Tibial artery (tissue), 4 donors: Measurements from ENCODE around the gene NHERF1.

Source experiments
- DNase-seq, 2 donors: peaks; one replicate each; pipeline ENCODE4 v3.0.0-alpha.2; 2019
- H3K27ac ChIP-seq, 2 donors: fragments of 200-600 bp; sonication (generic) in 1 of 2; 1 replicate in 1 of 2; 2 replicates in 1 of 2; pipeline ENCODE4 v1.5.1; 2018 to 2019; ENCODE audit warnings: mild to moderate bottlenecking in 1 of 2
- H3K27me3 ChIP-seq, 2 donors: fragments of 200-600 bp; sonication (generic) in 1 of 2; one replicate each; pipeline versions ENCODE4 v1.5.1 to v1.6.0; 2016 to 2019
- H3K36me3 ChIP-seq, 3 donors: fragments of 200-600 bp; sonication (generic) in 2 of 3; one replicate each; pipeline ENCODE4 v1.5.1; 2016 to 2019; ENCODE audit warnings: mild to moderate bottlenecking in 2 of 3
- H3K4me1 ChIP-seq, 4 donors: fragments of 200-600 bp; sonication (generic) in 2 of 4; 1 replicate in 3 of 4; 2 replicates in 1 of 4; pipeline ENCODE4 v1.5.1; 2016 to 2019
- H3K4me3 ChIP-seq, 2 donors: fragments of 200-600 bp; sonication (generic) in 1 of 2; 1 replicate in 1 of 2; 2 replicates in 1 of 2; pipeline ENCODE4 v1.5.1; 2018 to 2019; ENCODE audit warnings: mild to moderate bottlenecking in 2 of 2
- H3K9me3 ChIP-seq, 3 donors: fragments of 200-600 bp; sonication (generic) in 1 of 3; one replicate each; pipeline ENCODE4 v1.5.1; 2016 to 2019
- intact Hi-C: fragments of 100-400 bp; cut with DNase I; formaldehyde crosslinking; loops from one replicate; pipeline ENCODE4 v1.15.0; 2023; ENCODE audit warnings: low total_unique reads
- TF ChIP-seq, protein P1 (sequence below), 2 experiments: fragments of 200-600 bp in 1 of 2; fragments of 450-650 bp in 1 of 2; IDR thresholded peaks; one replicate each; pipeline ENCODE4 v1.5.1; 2017 to 2019; ENCODE audit warnings: antibody characterized with exemption in 2 of 2, mild to moderate bottlenecking in 1 of 2, moderate library complexity in 1 of 2

Gene NHERF1

DNA sequence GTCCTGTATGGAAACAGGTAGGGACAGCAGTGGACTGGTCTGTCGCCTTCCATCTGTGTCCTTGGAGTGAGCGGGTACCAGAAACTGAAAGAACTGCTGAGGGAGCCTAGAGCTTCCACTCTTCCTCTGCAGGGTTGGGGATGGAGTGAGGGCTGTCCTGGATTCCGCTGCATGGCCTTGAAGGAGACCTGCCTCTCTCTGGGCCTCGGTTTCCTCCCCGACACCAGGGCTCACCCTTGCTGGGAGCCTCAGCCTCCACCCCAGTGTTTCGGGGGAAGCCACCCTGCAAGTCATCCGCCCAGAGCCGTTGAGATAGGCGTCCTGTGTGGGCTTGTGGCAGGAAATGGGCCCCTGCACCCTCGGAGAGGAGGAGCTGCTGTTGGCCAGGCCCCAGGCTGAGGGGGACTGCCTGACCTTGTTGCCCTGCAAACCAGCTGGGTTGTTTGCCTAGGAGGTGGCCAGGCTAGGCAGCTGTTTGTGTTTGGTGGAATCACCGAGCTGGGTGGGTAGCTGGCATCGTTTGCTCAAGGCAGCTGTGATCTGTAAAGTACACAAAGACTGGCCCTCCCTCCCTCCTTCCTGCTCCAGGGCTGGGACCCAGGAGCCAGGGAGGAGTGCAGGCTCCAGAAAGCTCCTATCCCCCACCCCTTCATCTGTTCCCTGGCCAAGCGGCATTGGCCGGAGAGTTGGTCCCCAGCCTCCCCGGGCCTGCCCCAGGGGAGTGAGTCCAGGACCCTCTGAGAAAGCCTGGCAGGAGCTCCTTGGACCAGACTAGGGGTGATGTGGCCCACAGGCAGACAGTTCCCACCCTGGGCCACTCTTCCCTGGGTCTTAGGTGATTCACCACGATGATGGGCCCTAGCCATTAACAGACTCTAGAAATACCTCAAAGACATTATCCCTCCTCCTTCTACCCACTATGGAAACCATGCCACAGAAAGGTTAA is 10.1 kb upstream of the NHERF1 start:
- Histone ChIP-seq H3K9me3 (no peaks in the 10 kb centered on the region), H3K4me3 (no peak overlapping the region), H3K27ac (no peak overlapping the region), H3K4me1 (peaks cover 0 to 25% (median 20%) of the 10 kb centered on the region in 4 donors), H3K27me3 (peaks cover 0 to 86% of the 10 kb centered on the region in 2 donors), H3K36me3 (no peaks in the 10 kb centered on the region)
- DNase-seq = no peak
- intact Hi-C loops = no loop called here
- TF ChIP-seq, protein P1, sequence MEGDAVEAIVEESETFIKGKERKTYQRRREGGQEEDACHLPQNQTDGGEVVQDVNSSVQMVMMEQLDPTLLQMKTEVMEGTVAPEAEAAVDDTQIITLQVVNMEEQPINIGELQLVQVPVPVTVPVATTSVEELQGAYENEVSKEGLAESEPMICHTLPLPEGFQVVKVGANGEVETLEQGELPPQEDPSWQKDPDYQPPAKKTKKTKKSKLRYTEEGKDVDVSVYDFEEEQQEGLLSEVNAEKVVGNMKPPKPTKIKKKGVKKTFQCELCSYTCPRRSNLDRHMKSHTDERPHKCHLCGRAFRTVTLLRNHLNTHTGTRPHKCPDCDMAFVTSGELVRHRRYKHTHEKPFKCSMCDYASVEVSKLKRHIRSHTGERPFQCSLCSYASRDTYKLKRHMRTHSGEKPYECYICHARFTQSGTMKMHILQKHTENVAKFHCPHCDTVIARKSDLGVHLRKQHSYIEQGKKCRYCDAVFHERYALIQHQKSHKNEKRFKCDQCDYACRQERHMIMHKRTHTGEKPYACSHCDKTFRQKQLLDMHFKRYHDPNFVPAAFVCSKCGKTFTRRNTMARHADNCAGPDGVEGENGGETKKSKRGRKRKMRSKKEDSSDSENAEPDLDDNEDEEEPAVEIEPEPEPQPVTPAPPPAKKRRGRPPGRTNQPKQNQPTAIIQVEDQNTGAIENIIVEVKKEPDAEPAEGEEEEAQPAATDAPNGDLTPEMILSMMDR (IDR thresholded peaks at IDR 0.05) = no peak

DNA sequence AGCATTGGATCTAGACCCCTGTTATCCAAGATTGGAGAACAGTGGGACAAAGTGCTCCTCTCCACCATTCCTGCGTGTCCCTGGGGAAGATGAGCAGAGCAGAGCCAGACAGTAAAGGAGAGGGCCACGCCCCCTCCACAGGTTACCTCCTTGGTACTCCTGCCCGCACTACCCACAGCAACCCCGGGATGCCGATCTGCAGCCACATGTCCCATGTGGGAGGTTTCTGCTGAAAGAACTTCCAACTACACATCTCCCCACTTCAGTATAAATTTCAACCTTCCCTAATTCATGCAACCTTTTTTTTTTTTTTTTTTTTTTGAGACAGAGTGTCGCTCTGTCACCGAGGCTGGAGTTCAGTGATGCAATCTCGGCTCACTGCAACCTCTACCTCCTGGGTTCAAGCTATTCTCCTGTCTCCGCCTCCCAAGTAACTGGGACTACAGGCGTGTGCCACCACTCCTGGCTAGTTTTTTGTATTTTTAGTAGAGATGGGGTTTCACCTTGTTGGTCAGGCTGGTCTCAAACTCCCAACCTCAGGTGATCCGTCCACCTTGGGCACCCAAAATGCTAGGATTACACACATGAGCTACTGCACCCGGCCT is 9.1 kb upstream of the NHERF1 start:
- TF ChIP-seq, protein P1 (IDR thresholded peaks at IDR 0.05) = no peak
- H3K4me3 ChIP-seq = no peak overlapping the region
- H3K27me3 ChIP-seq = peaks cover 0 to 83% of the 10 kb centered on the region in 2 donors
- H3K4me1 ChIP-seq = peaks cover 0 to 25% (median 20%) of the 10 kb centered on the region in 4 donors
- intact Hi-C loops = no loop called here
- no peak for DNase-seq
- no peak overlapping the region for H3K27ac ChIP-seq
- no peaks in the 10 kb centered on the region for H3K9me3 ChIP-seq
- no peaks in the 10 kb centered on the region for H3K36me3 ChIP-seq

DNA sequence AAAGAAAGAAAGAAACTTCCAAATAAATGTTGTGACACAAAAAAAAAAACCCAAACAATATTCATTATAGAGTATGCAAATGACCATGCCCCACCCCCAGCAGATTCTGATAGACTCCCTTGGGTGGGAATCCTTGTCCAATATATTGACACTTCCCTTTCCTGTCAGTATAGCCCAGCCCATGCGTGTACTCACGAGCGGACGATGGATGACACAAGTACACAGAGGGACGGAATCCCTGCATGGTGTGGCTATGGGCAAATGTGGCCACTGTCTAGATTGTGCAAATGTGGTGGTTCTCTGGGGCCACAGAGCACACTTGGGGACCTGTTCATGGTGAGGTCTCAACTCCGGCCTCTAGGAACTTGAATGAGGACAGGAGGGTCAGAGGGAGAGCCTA is 8.3 kb upstream of the NHERF1 start:
- Histone ChIP-seq H3K4me3 (no peak overlapping the region), H3K27ac (no peak overlapping the region), H3K36me3 (no peaks in the 10 kb centered on the region), H3K27me3 (peaks cover 0 to 80% of the 10 kb centered on the region in 2 donors), H3K9me3 (no peaks in the 10 kb centered on the region), H3K4me1 (peaks cover 0 to 30% (median 23%) of the 10 kb centered on the region in 4 donors)
- intact Hi-C loops = no loop called here
- TF ChIP-seq, protein P1 (IDR thresholded peaks at IDR 0.05) = no peak
- DNase-seq = no peak

DNA sequence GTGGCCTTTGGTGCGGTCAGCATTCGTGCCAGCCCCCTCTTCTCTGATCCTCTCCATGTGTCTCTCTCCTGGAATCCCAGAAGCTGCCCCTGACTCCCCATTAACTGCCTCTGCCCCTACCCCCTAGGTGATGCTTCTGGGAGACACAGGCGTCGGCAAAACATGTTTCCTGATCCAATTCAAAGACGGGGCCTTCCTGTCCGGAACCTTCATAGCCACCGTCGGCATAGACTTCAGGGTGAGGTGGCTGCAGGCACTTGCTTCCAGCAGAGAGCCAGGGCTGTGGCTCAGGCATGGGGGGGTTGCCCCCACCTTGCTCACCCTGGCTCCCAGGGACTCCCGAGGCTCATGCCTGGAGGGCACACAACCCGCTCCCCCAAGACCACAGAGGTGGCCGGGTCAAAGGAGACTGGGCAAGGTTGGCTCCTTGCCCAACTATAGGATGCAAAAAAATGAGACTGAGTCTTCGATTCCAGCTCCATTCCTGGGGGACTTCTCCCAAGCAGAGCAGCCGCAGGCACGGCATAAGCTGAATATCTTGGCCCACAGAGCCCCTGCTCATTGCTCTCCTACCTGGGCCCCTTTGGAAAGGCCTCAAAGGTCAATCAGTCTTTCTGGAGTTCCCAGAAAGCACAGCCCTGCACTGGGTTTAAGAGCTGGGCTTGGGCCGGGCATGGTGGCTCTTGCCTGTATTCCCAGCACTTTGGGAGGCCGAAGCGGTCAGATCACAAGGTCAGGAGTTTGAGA is 7.6 kb upstream of the NHERF1 start:
- H3K27ac ChIP-seq = no peak overlapping the region
- no peaks in the 10 kb centered on the region for H3K36me3 ChIP-seq
- H3K9me3 ChIP-seq = no peaks in the 10 kb centered on the region
- peaks cover 0 to 74% of the 10 kb centered on the region in 2 donors for H3K27me3 ChIP-seq
- TF ChIP-seq, protein P1 (IDR thresholded peaks at IDR 0.05) = no peak
- intact Hi-C loops = no loop called here
- H3K4me1 ChIP-seq = peaks cover 0 to 30% (median 23%) of the 10 kb centered on the region in 4 donors
- DNase-seq = no peak
- no peak overlapping the region for H3K4me3 ChIP-seq

DNA sequence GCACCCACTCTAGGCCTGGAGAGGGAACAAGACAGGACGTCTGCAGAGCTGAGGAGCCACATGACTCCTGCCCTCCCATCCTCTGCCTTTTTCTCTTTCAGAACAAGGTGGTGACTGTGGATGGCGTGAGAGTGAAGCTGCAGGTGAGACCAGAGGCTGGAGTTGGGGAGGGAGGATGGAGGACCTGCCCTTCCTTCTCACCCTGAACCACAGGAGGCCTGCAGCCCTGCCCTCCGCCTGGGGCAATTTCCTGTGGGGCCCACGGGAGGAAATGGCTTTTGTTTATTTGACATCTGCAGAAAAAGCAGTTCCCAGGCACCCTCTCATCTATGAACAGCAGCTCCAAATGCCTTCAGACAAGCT is 6.3 kb upstream of the NHERF1 start:
- Histone ChIP-seq H3K27me3 (peaks cover 0 to 60% of the 10 kb centered on the region in 2 donors), H3K4me1 (peaks cover 0 to 18% (median 16%) of the 10 kb centered on the region in 4 donors), H3K27ac (no peak overlapping the region), H3K36me3 (no peaks in the 10 kb centered on the region), H3K4me3 (no peak overlapping the region), H3K9me3 (no peaks in the 10 kb centered on the region)
- DNase-seq = no peak
- intact Hi-C loops = no loop called here
- TF ChIP-seq, protein P1 (IDR thresholded peaks at IDR 0.05) = no peak
